GM03348 (cell line): ENCODE results near the gene SPG21.

Experiments
- DNase-seq: peaks from one replicate; pipeline ENCODE4 v3.0.0; 2012; ENCODE audit warnings: low spot score

Gene SPG21

GRCh38 chr15:64991536-64992135, 1.9 kb upstream of the SPG21 start:
- DNase-seq = no peak

- no peak for DNase-seq
These were observed 405 bp upstream of the SPG21 start for GRCh38 chr15:64990168-64990470.

- DNase-seq = no peak
These were observed 2.6 kb downstream of the SPG21 start for GRCh38 chr15:64987136-64987535.

- peak; percentile 53 for DNase-seq
These were observed 4.2 kb downstream of the SPG21 start for GRCh38 chr15:64985366-64986033.

- peak; percentile 36 for DNase-seq
These were observed 7.2 kb downstream of the SPG21 start for GRCh38 chr15:64982472-64982871.

GRCh38 chr15:64981812-64982431, 7.8 kb downstream of the SPG21 start:
- no peak for DNase-seq

GRCh38 chr15:64979252-64979710, 10.4 kb downstream of the SPG21 start:
- DNase-seq = no peak

GRCh38 chr15:64975390-64975789, 14.3 kb downstream of the SPG21 start:
- DNase-seq = no peak

- no peak for DNase-seq
These were observed 19.0 kb downstream of the SPG21 start for GRCh38 chr15:64970698-64971097.

- DNase-seq = no peak
These were observed 20.3 kb downstream of the SPG21 start for GRCh38 chr15:64969401-64969800.

GRCh38 chr15:64961013-64961412, 28.7 kb downstream of the SPG21 start:
- DNase-seq = no peak

- no peak for DNase-seq
These were observed 29.6 kb downstream of the SPG21 start for GRCh38 chr15:64960153-64960552.

GRCh38 chr15:64959128-64959527, 30.6 kb downstream of the SPG21 start:
- no peak for DNase-seq

- no peak for DNase-seq
These were observed 35.3 kb downstream of the SPG21 start for GRCh38 chr15:64954395-64954794.

GRCh38 chr15:64951777-64952418, 37.8 kb downstream of the SPG21 start:
- DNase-seq = no peak

- DNase-seq = no peak
These were observed 38.8 kb downstream of the SPG21 start for GRCh38 chr15:64950888-64951287.

GRCh38 chr15:64949383-64950186, 40.1 kb downstream of the SPG21 start:
- no peak for DNase-seq

GRCh38 chr15:64948916-64949315, 40.8 kb downstream of the SPG21 start:
- no peak for DNase-seq

- no peak for DNase-seq
These were observed 42.5 kb downstream of the SPG21 start for GRCh38 chr15:64947211-64947610.

- DNase-seq = no peak
These were observed 44.8 kb downstream of the SPG21 start for GRCh38 chr15:64944961-64945360.

- DNase-seq = no peak
These were observed 46.0 kb downstream of the SPG21 start for GRCh38 chr15:64943512-64944225.

- DNase-seq = no peak
These were observed 47.4 kb downstream of the SPG21 start for GRCh38 chr15:64942356-64942755.
